CD14-positive monocyte (primary cell): ENCODE data around the gene SCG2. TPM values are rescaled to one million over a fixed set of nuclear protein-coding genes. Genes with fewer than 3 reads are reported as not detected.
A peak's percentile ranks its signal among the peaks of the same experiment; 100 is the strongest.

ENCODE experiments used
- DNase-seq, 3 donors: peaks; one replicate each; pipeline ENCODE4 v3.0.0-alpha.2; 2011 to 2022
- H2AFZ ChIP-seq: 2 replicates; pipeline ENCODE4 v1.6.0; 2012; ENCODE audit warnings: mild to moderate bottlenecking, low read depth, low read length, inconsistent platforms; ENCODE audit not compliant: insufficient read depth, poor library complexity, severe bottlenecking
- H3K27ac ChIP-seq, 2 donors: 1 replicate in 1 of 2; 2 replicates in 1 of 2; pipeline ENCODE4 v1.5.1; 2012 to 2013; ENCODE audit warnings: low read length in 2 of 2, control low read depth in 1 of 2, inconsistent platforms in 1 of 2, low read depth in 1 of 2, mild to moderate bottlenecking in 1 of 2
- H3K27me3 ChIP-seq, 2 donors: one replicate each; pipeline versions ENCODE4 v1.6.0 to v1.6.1; 2011 to 2013; ENCODE audit warnings: low read length in 2 of 2; ENCODE audit not compliant: control insufficient read depth in 2 of 2, insufficient read depth in 2 of 2
- H3K36me3 ChIP-seq, 2 donors: replicated peaks in 1 of 2; 1 replicate in 1 of 2; 2 replicates in 1 of 2; pipeline versions ENCODE4 v1.5.1 to v1.6.1; 2012 to 2013; ENCODE audit warnings: low read length in 2 of 2, control low read depth in 1 of 2, inconsistent platforms in 1 of 2, mild to moderate bottlenecking in 1 of 2; ENCODE audit not compliant: insufficient read depth in 2 of 2, control insufficient read depth in 1 of 2
- H3K4me1 ChIP-seq, 2 donors: 1 replicate in 1 of 2; 2 replicates in 1 of 2; pipeline versions ENCODE4 v1.5.1 to v1.6.1; 2012 to 2013; ENCODE audit warnings: low read length in 2 of 2, control low read depth in 1 of 2, inconsistent platforms in 1 of 2, mild to moderate bottlenecking in 1 of 2, moderate library complexity in 1 of 2; ENCODE audit not compliant: insufficient read depth in 2 of 2, control insufficient read depth in 1 of 2
- H3K4me2 ChIP-seq: replicated peaks from 2 replicates; pipeline ENCODE3; 2012; ENCODE audit warnings: low read length, moderate library complexity, mild to moderate bottlenecking; ENCODE audit not compliant: poor library complexity, severe bottlenecking; ENCODE audit errors: extremely low read depth
- H3K4me3 ChIP-seq, 3 experiments: fragments of 200-600 bp in 1 of 3; sonication (generic) in 1 of 3; replicated peaks in 1 of 3; 1 replicate in 2 of 3; 2 replicates in 1 of 3; pipeline ENCODE4 v1.5.1; 2011 to 2013; ENCODE audit warnings: low read length in 3 of 3, mild to moderate bottlenecking in 3 of 3, control low read depth in 2 of 3, low read depth in 2 of 3, inconsistent platforms in 1 of 3, moderate library complexity in 1 of 3
- H3K79me2 ChIP-seq: 2 replicates; pipeline ENCODE4 v1.6.0; 2012; ENCODE audit warnings: mild to moderate bottlenecking, control low read depth, inconsistent platforms, low read length, moderate library complexity; ENCODE audit not compliant: insufficient read depth
- H3K9ac ChIP-seq: 2 replicates; pipeline ENCODE4 v1.6.0; 2017; ENCODE audit warnings: low read length, mild to moderate bottlenecking; ENCODE audit not compliant: insufficient read depth, poor library complexity, severe bottlenecking
- H3K9me3 ChIP-seq, 2 donors: replicated peaks in 1 of 2; 1 replicate in 1 of 2; 2 replicates in 1 of 2; pipeline versions ENCODE4 v1.5.1 to v1.6.1; 2012 to 2013; ENCODE audit warnings: low read length in 2 of 2, control low read depth in 1 of 2; ENCODE audit not compliant: control insufficient read depth in 1 of 2, insufficient read depth in 1 of 2
- H4K20me1 ChIP-seq: 2 replicates; pipeline ENCODE4 v1.6.0; 2012; ENCODE audit warnings: mild to moderate bottlenecking, low read length, control low read depth, moderate library complexity; ENCODE audit not compliant: insufficient read depth
- H3K27ac Mint-ChIP-seq, 7 donors: one replicate each; pipeline ENCODE4 v1.8.0; 2020; ENCODE audit warnings: mild to moderate bottlenecking in 7 of 7, mixed read lengths in 7 of 7, moderate library complexity in 6 of 7, inconsistent platforms in 2 of 7
- H3K27me3 Mint-ChIP-seq, 3 donors: one replicate each; pipeline ENCODE4 v1.8.0; 2021 to 2022; ENCODE audit warnings: low read depth in 3 of 3, mild to moderate bottlenecking in 3 of 3, mixed read lengths in 3 of 3, moderate library complexity in 3 of 3, inconsistent platforms in 1 of 3
- H3K36me3 Mint-ChIP-seq, 2 donors: one replicate each; pipeline ENCODE4 v1.8.0; 2020; ENCODE audit warnings: mixed read lengths in 2 of 2, inconsistent platforms in 1 of 2, mild to moderate bottlenecking in 1 of 2
- H3K4me1 Mint-ChIP-seq: one replicate; pipeline ENCODE4 v1.8.0; 2020; ENCODE audit warnings: mild to moderate bottlenecking, mixed read lengths
- H3K4me3 Mint-ChIP-seq, 2 donors: one replicate each; pipeline ENCODE4 v1.8.0; 2020; ENCODE audit warnings: mild to moderate bottlenecking in 2 of 2, mixed read lengths in 2 of 2, moderate library complexity in 1 of 2
- H3K9me3 Mint-ChIP-seq, 7 donors: one replicate each; pipeline ENCODE4 v1.8.0; 2020 to 2022; ENCODE audit warnings: mixed read lengths in 7 of 7, mild to moderate bottlenecking in 6 of 7, moderate library complexity in 6 of 7, inconsistent platforms in 2 of 7
- WGBS: methylation state at CpG from one replicate; pipeline ENCODE4 v1.1.5; 2013; ENCODE audit warnings: missing lambda C conversion rate; ENCODE audit not compliant: insufficient coverage; 5-methylcytosine and 5-hydroxymethylcytosine counted together
- intact Hi-C, 2 donors: fragments of 100-400 bp; cut with micrococcal nuclease; formaldehyde crosslinking; loops; one replicate each; pipeline versions ENCODE4 v1.15.0 to v1.15.1; 2023
- polyA plus RNA-seq, 3 donors: library from polyadenylated mRNA; depleted of rRNA in 1 of 3; unstranded in 2 of 3; stranded (reverse) in 1 of 3; fragments of 300-500 nt in 2 of 3; fragments of >200 nt in 1 of 3; fragmentation: Illumina TruSeq in 2 of 3; gene quantifications; 1 replicate in 2 of 3; 2 replicates in 1 of 3; pipeline ENCODE4 v1.2.3, GENCODE V29; 2012 to 2021
- TF ChIP-seq, protein P1 (sequence below): fragments of 200-600 bp; IDR thresholded peaks from one replicate; pipeline ENCODE4 v1.8.0; 2022; ENCODE audit warnings: antibody characterized with exemption, mild to moderate bottlenecking

SCG2 gene
- polyA plus RNA-seq, 3 donors: not detected

DNA sequence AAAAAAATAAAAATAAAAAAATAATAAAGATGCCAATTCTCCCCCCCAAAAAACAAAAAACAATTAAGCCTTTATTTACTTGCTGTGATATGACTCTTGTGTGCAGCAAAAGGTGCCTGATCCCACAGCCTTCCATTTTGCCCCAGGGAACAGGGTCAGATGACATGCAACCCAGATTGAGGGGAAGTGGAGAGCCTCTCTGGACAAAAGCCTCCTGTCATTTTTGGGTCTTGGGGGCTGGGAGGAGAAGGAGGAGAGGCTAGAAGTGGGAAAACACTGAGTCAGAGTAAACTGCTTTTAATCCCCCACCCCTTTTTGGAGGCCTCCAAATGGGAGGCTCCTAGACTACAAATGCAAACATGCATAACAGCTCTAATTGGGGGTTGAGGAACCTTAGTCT is 46.6 kb upstream of the SCG2 start:
- Histone ChIP-seq H3K27me3 (no peaks in the 10 kb centered on the region), H3K9ac (no peak overlapping the region), H3K4me3 (no peak overlapping the region), H3K4me1 (no peaks in the 10 kb centered on the region), H3K9me3 (no peaks in the 10 kb centered on the region), H3K36me3 (no peaks in the 10 kb centered on the region), H2AFZ (no peak overlapping the region), H3K4me2 (no peak overlapping the region), H3K79me2 (no peaks in the 10 kb centered on the region), H4K20me1 (no peaks in the 10 kb centered on the region), H3K27ac (no peak overlapping the region)
- Mint-ChIP-seq H3K9me3 (peaks cover 0 to 4% (median 0%) of the 10 kb centered on the region in 7 donors), H3K27me3 (peaks cover 0 to 2% (median 0%) of the 10 kb centered on the region in 3 donors), H3K36me3 (no peaks in the 10 kb centered on the region), H3K4me1 (no peaks in the 10 kb centered on the region), H3K4me3 (no peak overlapping the region), H3K27ac (peak overlapping the region in 1 of 7 donors; percentile 32)
- intact Hi-C loops: no loop called here
- DNase-seq: no peak
- TF ChIP-seq, protein P1, sequence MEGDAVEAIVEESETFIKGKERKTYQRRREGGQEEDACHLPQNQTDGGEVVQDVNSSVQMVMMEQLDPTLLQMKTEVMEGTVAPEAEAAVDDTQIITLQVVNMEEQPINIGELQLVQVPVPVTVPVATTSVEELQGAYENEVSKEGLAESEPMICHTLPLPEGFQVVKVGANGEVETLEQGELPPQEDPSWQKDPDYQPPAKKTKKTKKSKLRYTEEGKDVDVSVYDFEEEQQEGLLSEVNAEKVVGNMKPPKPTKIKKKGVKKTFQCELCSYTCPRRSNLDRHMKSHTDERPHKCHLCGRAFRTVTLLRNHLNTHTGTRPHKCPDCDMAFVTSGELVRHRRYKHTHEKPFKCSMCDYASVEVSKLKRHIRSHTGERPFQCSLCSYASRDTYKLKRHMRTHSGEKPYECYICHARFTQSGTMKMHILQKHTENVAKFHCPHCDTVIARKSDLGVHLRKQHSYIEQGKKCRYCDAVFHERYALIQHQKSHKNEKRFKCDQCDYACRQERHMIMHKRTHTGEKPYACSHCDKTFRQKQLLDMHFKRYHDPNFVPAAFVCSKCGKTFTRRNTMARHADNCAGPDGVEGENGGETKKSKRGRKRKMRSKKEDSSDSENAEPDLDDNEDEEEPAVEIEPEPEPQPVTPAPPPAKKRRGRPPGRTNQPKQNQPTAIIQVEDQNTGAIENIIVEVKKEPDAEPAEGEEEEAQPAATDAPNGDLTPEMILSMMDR: no peak

DNA sequence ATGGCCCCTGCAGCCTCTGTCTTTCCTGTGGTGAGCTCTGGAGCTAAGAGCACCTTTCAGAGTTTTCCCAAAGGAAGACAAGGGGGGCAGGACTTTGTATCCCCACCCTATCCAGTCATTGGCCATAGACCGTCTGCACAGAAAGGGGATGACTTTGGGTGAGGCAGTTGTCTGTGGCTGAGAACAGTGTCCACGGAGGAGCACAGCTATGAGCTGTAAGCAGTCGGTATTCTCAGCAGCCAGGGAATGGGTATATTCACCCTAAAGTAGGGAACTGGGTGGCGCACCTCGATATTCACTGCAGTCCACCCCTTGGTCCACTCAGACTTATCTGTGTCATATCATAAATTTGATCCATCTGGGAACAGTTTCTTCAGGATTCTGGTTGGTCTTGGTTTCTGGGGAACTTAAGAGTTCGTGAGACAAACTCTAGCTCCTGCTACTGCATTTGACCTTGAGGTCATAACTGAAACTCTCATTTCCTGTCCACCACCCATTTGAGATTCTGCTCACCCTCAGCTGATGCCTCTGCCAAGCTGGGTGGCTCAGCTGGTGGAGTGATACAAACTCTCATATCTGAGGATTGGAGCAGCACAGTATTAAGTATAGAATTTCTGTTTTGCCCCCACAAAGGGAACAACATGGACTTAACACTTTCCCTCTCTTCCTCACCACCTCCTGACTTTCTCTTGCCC is 45.2 kb upstream of the SCG2 start:
- H3K36me3 ChIP-seq: no peaks in the 10 kb centered on the region
- no peak overlapping the region for H3K27ac ChIP-seq
- TF ChIP-seq, protein P1: no peak

More for the DNA sequence above, 45.2 kb upstream of the SCG2 start:
- Mint-ChIP-seq H3K36me3 (no peaks in the 10 kb centered on the region), H3K4me1 (no peaks in the 10 kb centered on the region), H3K4me3 (no peak overlapping the region), H3K9me3 (peaks cover 0 to 4% (median 0%) of the 10 kb centered on the region in 7 donors), H3K27me3 (peaks cover 0 to 2% (median 0%) of the 10 kb centered on the region in 3 donors), H3K27ac (no peak overlapping the region)
- H3K9ac ChIP-seq: no peak overlapping the region
- no peaks in the 10 kb centered on the region for H3K27me3 ChIP-seq
- intact Hi-C loops: no loop called here
- no peak overlapping the region for H3K4me3 ChIP-seq
- no peaks in the 10 kb centered on the region for H3K9me3 ChIP-seq
- no CpG with 5 or more reads among the region's 6 CpGs for WGBS
- DNase-seq: no peak
- H2AFZ ChIP-seq: no peak overlapping the region
- no peaks in the 10 kb centered on the region for H3K79me2 ChIP-seq
- no peak overlapping the region for H3K4me2 ChIP-seq
- no peaks in the 10 kb centered on the region for H4K20me1 ChIP-seq
- H3K4me1 ChIP-seq: no peaks in the 10 kb centered on the region
